ENCODE results near the gene DLG5.
"Not testable (repeated sequence)": the region's sequence is repeated elsewhere in the genome, so short reads cannot be mapped to it uniquely, and the experiment has no call there.

DLG5 gene

DNA sequence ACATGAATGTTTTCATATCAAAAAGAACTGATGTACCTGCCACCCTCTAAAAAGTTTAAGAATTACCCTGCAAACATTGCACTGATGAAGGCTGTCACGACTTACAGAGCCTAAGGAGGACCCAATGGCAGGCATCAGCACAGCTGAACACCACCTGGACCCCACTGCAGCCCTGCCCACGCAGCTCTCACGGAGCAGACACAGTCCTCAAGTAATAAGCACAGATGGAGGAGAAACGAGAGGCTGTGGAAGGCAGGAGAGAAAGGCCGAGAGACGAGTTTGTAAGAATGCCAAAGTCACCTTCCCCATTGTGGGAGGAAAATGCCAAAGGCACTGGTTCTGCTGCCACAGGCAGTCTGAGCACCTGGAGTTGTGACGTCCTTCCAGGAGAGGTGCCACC is 135.0 kb downstream of the DLG5 start:
- DNase-seq = no peak

DNA sequence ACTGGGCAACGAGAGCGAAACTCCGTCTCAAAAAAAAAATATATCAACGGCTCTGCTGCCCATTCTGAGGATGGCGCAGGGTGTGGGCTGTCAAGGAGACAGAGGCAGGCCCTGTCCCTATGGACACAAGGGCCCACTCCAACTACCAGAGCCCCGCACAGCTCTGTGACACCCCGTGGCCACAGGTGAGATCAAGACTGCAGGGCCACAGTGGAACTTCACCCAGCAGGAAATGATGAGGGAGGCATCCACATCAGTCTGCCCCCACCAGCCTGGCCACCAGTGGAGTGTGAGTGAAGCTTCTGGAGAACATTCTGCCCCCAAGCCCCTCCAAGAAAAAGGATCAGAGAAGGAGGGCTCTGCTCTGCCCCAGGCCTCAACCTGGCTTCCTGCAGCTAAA is 136.7 kb downstream of the DLG5 start:
- DNase-seq = no peak

DNA sequence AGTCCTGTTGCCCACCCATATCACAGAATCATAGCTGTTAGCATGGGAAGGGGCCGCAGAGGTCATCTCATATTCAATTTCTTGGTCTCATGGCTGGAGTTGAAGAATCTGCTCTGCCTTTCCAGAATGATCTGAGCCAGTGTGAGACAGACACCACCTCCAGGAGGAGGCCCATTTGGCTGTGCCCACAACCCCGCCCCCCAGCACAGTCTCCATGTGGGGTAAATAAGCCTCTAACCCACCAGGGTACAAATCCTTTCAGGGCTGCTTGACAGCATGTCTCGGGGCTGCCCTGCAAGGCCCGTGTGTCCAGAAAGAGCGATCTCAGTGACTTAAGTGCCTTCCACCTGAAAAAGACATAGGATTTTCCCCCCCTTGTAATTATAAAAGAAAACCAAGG is 137.5 kb downstream of the DLG5 start:
- DNase-seq = no peak

DNA sequence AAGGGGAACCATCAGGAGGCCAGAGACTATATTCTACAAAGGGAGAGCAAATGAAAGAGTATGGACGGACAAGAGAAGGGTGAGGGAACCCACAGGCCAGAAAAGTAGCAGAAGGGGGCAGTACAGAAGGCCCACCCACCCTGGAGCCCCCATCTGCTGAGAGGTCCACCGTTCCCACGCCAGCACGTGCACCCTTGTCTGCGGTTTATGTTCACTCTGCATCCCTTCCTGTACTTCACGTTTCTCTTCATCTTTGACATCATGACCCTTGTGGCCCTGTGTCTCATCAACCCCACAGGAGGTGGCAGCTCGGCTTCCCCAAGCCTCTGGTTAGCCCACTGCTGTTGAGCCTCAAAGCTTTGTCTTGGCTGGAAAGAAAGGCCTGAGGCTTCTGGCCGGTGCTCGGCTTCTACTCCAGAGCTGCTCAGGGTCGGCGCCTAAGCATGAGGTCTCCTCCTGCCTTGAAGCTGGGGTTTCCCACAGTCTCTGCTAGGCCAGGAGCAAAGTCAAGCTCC is 138.0 kb downstream of the DLG5 start:
- no peak for DNase-seq

DNA sequence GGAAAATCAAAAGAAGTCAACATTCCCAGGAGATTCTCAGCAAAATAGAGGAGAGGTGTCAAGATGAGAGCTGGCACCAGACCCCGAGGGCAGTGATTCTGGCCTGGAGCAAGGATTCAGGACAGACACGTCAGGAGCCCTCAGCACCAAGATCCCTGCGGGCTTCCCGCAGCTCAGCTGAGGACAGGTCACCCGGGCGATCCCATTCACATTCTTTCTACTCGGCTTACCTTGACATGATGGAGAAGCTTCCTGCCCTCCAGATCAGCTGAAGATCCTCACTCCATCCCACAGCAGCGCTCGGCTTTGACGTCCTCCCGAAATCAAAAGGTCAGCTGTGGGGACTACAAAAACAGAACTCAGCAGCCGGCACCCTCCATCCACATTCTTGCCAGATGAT is 139.1 kb downstream of the DLG5 start:
- DNase-seq = no peak

DNA sequence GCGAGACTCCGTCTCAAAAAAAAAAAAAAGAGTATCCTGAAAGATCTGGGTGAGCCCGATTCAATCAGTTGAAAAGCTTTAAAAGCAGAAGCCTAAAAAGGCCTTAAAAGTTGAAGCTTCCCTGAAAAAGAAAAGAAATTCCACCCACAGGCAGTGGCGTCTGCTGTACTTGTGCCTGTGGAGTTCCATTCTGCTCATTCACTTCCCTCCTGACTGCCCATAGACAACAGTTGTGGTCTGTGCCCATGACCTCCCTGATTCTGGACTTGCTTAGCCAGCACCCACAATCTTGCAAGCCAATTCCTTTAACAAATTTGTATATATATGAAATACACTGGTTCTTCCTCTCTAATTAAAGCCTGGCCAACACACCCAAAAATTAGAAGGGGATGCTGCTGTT is 141.7 kb downstream of the DLG5 start:
- DNase-seq = no peak

DNA sequence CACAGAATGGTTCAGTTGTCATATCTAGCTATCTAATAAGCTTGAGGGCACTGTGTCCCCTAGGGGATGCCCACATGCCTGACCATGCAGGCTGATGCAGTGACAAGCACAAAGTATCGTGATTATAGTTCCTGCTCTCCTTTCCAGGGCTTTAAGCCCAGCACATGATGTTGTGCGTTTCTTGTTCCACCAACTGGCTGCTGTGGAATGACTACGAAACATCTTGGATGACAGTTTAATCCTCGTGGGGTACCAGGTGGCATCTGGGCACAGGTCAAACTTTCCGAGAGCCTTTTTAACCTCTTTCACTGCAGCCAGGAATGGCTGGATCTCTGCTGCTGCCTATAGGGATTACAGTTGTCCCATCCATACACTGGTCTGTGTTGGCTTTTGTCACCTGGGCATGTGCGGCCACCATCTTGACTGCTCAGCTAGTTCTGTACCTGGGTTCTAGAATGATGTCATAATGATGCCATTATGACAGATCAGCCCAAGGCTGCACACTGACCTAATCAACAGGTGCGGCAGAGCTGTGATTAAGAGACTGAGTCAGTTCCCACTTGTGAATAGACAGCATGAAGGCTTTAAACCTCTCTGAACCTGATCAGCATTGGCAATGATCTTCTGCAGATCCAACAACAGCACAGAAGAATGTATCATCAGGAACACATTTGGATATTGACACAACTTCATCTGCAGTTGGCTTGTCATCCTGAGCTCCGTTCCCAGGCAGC is 144.1 kb downstream of the DLG5 start:
- DNase-seq = no peak

DNA sequence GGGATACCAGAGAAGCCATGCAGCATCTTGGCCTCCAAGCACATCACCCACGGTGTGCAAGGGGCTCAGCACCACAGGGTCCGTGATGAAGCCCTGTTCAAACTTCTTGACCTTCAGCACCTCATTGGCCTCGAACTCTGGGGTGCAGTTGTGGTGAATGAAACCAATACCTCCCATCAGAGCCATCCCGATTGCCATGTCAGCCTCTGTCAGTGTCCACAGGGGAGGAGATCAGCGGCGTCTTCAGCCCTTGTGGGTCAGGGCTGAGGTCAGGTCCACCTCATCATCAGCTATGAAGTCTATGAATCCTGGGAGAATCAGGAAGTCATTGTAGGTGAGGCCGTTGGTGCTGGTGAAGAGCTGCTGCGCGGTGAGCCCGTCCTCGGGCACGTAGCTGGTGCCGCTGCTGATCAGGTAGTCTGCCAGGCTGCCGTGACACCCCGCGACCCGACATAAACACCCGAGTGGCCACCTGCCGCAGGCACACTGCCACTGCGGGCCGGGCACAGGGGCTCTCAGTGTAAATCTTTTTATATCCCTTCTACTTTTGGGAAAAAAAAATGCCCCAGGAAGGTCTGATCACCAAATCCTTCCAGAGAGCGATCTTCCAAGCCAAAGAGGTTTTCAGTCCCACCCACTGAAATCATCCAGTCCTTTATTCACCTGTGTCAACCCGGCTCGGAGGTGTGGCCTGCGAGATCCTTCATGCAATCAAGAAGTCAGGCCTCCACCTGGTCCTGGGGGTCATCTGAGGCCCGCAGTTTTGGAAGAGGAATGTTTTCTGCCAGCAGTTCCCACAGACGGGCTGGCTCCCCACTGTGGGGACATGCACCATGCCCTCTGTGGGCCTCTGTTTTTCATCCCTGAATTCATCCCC is 144.9 kb downstream of the DLG5 start:
- DNase-seq = no peak

DNA sequence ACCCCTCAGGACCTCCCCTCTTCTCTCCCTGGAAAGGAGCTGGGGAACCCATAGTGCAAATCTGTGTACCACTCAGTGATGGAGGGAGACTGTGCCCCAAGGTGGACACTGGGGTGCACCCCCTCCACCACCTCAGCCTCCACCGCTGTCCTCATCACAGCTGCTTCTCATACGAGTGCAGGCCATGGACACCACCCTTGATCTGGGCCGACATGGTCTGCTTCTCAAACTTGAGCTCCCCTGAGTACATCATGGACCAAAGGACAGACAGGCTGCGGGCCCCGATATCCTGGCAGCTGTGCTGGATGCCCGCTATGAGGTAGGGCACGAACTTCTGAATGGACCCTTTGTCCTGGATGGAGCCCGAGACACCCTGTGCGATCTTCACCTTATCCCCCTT is 146.4 kb downstream of the DLG5 start:
- no peak for DNase-seq

DNA sequence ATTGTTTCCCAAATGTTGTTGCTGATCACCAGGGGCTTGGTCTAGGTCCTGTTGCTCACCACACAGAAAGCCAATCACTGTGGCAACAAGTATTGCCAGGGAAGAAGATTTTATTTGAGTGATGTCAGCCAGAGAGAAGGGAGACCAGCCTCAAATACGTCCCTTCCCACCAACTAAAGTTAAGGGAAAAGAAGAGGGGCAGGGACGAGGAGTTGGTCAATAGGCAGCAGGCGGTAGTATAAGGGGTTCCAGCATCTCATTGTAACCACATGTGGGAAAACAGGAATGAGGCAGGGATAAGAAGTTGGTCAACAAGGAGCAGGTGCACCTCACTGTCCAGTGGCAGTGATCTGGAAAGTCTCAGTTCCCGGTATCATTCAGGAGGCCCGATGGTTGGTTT is 150.1 kb downstream of the DLG5 start:
- DNase-seq = no peak

DNA sequence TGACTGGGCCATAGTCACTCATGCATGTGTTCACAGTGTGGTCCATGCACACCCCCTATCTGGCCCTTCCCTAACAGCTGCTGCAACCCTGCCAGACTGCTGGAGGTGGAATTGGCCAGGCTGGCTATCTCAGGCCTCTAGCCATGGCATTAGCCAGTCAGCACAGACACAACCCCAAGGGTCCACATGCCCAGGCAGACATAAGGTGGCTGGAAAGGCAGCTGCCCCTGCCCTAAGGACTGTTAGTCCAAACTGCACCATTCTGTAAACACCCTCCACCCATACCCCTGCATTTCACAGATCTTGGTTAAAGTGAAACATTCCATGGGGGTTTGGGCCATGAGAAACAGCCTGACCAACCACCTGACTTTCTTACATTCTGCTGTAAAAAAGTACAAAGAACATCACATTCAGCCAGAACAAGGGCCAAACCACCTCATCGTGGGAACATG is 151.6 kb downstream of the DLG5 start:
- DNase-seq = no peak

DNA sequence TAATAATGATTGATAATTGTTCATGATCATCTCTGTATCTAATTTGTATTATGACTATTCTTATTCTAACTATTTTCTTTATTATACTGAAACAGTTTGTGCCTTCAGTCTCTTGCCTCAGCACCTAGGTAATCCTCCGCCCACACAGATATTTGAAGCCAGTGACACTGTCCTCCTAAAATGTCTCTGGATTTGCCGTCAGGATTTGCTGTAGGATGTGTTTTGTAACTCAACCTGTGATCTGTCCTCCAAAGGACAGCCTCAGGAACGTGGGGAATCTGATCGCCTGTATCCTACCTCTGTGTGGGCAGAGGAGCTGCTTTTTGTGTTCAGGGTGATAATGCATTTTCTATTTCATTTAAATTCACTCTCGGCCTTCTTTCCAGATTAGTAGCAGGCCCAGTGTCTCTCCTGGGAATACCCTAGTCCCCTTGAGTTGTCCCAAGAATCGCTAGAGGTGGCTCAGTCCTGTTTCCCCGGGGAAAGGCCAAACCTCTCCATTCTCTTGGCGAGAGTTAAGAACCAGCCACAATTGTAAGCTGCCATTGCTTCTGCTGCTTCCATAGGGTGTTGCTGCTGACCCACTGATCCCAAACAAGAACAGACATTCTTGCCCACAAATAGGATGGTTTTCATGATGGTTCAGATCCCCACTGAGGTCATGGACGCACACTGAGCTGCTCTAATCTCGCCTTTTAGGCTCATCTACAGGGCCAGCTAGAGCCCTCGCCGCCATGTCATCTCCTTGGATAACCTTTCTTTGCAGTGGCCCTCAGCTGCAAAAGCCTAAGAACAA is 152.7 kb downstream of the DLG5 start:
- DNase-seq = no peak

DNA sequence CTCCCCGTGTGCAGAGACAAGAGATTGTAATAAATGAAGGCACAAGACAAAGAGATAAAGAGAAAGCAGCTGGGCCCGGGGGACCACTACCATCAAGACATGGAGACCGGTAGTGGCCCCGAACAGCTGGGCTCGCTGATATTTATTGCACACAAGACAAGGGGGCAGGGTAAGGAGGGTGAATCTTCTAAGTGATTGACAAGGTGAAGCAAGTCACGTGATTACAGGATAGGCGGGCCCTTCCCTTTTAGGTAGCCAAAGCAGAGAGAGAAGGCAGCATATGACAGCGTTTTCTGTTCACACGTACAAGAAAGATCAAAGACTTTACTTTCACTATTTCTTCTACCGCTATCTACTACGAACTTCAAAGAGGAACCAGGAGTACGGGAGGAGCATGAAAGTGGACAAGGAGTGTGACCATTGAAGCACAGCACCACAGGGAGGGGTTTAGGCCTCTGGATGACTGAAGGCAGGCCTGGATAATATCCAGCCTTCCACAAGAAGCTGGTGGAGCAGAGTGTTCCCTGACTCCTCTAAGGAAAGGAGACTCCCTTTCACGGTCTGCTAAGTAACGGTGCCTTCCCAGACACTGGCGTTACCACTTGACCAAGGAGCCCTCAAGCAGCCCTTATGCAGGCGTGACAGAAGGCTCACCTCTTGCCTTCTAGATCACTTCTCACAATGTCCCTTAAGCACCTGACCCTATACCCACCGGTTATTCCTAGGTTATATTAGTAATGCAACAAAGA is 153.5 kb downstream of the DLG5 start:
- not testable (repeated sequence) for DNase-seq

DNA sequence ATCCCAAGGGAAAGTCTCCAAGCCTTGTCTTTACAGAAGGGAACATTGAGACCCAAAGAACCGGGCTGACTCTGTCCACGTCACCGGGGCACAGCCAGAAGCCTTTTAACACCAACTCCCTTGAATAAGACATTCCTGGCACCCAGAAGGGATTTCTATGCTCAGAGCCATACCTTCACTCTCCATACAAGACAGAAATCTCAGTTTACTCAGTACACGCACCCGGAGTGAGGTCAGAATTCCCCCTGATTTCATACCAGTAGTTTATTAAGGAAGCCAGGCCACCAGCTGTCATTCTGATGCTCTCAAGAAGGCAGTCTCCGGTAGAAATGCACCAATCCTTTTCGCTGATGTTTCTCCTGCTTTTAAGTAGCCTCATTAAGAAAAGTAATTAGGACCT is 154.7 kb downstream of the DLG5 start:
- DNase-seq = no peak

DNA sequence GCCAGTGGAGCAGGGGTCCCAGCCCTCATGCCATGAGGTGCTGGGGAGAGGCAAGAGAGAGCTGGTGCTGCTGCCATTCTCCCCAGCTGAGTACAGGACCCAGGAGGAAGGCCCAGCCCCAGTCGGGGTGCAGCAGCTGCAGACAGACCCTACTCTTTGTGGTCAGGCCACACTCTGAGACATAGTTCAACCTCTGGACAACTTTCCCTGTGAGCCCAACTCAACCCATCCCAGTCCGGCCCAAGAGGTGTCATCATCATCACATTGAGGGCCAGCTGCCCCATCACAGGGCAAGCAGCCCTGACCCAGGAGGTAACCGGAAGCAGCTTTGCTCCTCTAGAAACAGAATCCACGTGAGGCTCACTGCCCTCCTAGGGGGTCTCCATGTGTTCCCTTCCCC is 155.1 kb downstream of the DLG5 start:
- DNase-seq = no peak

DNA sequence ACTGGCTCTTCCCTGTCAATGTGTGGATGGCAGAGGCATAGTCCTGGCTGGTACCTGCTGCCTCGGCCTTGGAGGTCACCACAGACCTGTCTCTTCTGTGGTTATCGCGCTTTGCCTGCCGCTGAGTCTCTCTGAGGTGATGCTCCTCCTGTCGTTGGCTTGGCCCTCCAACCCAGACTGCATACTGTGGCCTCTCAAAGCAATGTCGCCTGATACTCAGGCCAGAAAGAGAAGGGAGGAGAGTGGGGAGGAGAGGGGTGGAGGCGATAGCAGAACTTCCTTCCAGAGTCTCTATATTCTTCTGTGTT is 155.7 kb downstream of the DLG5 start:
- DNase-seq = no peak

DNA sequence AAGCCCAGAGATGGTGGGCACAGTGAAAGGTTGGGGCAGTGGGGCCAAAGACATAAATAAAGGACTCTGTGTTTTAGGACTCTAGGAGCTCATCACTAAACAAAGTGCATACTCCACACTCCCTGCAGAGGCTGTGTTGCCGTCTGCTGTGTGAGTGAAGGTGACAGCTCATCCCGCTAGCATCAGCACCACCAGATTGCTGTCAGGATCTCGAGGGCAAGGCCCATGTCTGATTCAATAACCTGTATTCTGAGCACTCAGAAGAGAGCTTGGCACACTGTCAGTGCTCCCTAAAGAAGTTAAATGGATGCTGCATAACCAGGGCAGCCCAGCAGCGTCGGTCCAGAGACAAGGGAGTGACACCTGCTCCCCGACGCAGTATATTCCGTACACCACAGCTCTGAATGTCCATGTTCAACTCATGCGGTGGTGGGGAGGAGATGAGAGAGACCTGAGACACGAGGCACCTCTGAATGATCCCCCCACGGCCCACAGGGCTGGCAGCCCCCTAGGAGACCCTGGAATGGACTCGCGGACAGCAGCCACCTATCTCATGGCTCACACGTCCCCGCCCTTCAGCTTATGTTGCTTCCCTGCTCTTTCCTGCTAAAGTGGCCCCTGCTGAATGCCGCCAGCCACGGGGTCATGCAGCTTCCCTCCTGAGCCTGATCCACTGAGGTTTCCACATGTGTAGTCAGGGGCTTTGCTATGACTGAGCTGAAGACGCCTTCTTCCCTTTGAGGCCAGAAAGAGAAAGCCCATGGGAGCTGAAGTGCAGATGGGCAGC is 156.3 kb downstream of the DLG5 start:
- DNase-seq = no peak

DNA sequence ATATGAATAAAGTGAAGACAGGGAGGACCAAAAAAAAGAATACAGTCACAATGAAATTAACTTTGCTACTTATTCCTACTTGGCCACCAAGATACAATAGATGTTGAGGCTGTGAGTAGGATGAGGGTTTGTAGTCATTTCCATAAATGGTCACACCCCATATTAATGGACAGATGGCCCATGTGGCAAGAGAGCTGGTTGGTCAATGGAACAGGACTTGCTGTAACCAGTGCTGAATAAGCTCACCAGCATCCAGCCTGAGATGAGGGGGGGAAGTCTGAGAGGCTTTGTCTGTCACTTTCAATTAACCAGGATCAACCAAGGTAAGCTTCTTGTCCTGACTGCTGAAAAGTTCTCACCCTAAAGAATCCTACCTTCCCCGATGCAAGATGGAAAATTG is 158.5 kb downstream of the DLG5 start:
- no peak for DNase-seq

DNA sequence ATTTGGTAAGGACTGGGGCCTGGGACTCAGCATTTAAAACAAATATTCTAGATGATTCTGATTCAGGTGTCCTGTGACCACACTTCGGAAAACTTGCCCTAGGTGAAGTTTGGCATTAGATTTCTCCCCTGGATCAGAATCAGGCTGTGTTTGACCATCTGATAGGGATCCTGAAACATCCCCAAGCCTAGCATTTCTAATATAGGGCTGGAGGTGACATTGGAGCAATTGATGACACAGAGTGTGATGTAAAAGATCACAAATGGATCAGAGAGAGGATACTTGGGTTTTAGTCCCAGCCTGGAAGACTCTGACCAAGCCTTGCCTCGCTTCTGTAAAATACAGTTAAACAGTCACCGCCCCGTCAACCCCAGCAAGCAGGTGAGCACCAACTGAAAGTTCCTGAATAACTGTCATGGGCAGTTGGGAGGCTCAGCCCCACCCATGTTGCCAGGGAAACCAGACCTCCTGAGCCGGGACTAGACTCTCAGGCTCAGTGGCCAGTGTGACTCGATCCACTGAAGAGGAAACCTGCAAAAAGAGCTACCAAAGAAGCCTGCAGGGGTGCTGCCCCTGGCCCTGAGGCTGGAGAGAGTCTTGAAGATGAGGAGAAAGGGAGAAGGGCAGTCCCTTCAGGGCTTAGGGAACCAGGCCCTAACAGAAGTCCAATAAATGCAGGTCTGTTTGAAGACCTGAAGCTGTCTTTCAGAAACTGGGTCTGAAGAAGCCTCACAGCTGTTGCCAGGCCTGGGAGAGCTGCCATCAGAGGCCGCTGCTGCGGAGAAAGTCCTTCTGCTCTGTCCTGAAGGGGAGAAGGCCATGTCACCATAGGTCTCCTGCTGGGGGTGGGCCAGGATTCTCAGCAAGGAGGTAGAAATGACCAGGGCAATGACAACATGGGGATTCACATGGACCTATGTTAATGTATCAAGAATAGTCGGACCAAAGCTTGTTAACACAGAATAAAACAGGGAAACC is 162.8 kb downstream of the DLG5 start:
- DNase-seq = no peak

DNA sequence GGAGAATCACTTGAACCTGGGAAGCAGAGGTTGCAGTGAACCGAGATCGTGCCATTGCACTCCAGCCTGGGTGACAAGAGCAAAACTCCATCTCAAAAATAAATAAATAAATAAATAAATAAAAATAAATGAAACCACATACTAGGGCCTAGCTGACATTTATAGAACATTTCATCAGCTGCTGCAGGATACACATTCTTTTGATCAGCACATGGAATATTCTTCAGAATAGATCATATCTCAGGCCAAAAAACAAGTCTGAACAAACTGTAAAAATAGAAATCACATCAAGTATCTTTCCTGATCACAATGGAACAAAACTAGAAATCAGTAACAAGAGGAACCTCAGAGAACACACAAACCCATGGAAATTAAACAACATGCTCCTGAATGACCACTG is 168.1 kb downstream of the DLG5 start:
- DNase-seq = not testable (repeated sequence)
